Activated T-cell treated with anti-CD3 and anti-CD28 coated beads, Interleukin-2, amount 50 U/mL, for 4 hours (primary cell): ENCODE results near the gene CACNG4. TPM values are rescaled to one million over a fixed set of nuclear protein-coding genes. Genes with fewer than 3 reads are reported as not detected.

Experiments
- ATAC-seq, 2 donors: fragments of 200-7000 bp; cut with Tn5 transposase; one replicate each; pipeline ENCODE4 v1.10.0; 2021
- DNase-seq: peaks from one replicate; pipeline ENCODE4 v3.0.0-alpha.2; 2020
- H3K27me3 Mint-ChIP-seq: one replicate; pipeline ENCODE4 v1.8.0; 2021; ENCODE audit warnings: low read depth, mixed read lengths
- H3K36me3 Mint-ChIP-seq: one replicate; pipeline ENCODE4 v1.8.0; 2022; ENCODE audit warnings: mixed read lengths; ENCODE audit not compliant: insufficient read depth
- H3K4me1 Mint-ChIP-seq: one replicate; pipeline ENCODE4 v1.8.0; 2021; ENCODE audit warnings: low read depth, mixed read lengths
- H3K4me3 Mint-ChIP-seq: one replicate; pipeline ENCODE4 v1.8.0; 2021; ENCODE audit warnings: mild to moderate bottlenecking, moderate library complexity, mixed read lengths
- H3K9me3 Mint-ChIP-seq: one replicate; pipeline ENCODE4 v1.8.0; 2021; ENCODE audit warnings: mixed read lengths
- total RNA-seq, 3 donors: library from RNA; stranded (reverse); gene quantifications; one replicate each; pipeline ENCODE4 v1.2.1, GENCODE V29; 2021

The CACNG4 gene
- total RNA-seq, 3 donors from 2014 or later: 0.05 TPM; not detected in 2

- H3K36me3 Mint-ChIP-seq: no peaks in the 10 kb centered on the region
- peaks cover under 1% of the 10 kb centered on the region for H3K4me1 Mint-ChIP-seq
- ATAC-seq (no peak), DNase-seq (no peak)
- no peak overlapping the region for H3K4me3 Mint-ChIP-seq
- H3K27me3 Mint-ChIP-seq: peaks cover 27% of the 10 kb centered on the region
- no peaks in the 10 kb centered on the region for H3K9me3 Mint-ChIP-seq
Measured at GRCh38 chr17:66950886-66951604, 13.5 kb upstream of the CACNG4 start.

GRCh38 chr17:66951605-66951953, 12.9 kb upstream of the CACNG4 start:
- Mint-ChIP-seq H3K4me3 (no peak overlapping the region), H3K27me3 (peaks cover 21% of the 10 kb centered on the region), H3K9me3 (no peaks in the 10 kb centered on the region), H3K4me1 (no peaks in the 10 kb centered on the region), H3K36me3 (no peaks in the 10 kb centered on the region)
- DNase-seq (no peak), ATAC-seq (no peak)

GRCh38 chr17:66952031-66952524, 12.4 kb upstream of the CACNG4 start:
- Mint-ChIP-seq H3K36me3 (no peaks in the 10 kb centered on the region), H3K27me3 (peaks cover 16% of the 10 kb centered on the region), H3K4me3 (no peak overlapping the region), H3K9me3 (no peaks in the 10 kb centered on the region), H3K4me1 (no peaks in the 10 kb centered on the region)
- no peak for DNase-seq
- ATAC-seq: no peak

DNA sequence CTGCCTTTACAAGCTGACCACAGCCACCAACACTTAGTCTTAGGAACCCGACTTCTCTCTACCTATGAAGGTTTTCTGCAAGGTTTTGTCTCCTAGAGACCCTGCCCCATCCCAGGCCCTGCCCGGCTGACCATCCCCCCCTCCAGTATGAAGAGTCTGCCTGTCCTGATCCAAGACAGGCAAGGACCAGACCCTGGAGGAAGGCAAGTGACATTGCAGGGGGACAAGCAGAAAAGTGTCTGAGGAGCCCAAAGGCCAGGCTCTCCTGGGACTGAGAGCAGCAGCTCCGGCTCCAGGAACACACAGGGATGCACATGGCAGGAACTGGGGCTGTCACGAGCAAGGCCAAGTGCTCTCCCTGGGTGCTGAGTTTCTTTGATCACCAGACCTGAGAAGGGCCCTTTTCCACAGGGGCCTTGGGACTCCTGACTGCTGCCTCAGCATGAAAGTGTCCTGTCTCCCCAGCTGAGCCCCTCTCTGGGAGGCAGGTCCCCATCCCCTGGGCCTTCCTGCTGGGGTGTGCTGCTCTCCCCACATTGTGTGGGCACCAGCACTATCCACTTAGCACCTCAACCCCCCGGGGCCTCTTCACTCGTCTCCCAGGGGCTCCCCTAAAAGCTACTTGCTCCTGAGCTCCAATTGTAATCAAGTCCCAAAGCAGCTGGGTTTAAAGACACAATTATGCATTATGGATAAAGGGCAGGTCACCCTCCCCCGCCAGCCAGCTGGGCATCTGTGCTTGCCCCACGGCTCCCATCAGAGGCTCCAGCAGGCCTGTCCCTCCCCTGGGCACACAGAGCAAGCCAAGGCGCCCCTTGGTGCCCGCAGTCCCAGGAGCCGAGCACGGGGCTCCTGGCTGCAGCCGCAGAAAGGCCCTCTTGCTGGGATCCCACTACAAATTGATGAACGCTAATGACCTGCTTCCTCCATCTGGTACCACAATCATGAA, 11.6 kb upstream of the CACNG4 start:
- DNase-seq (no peak), ATAC-seq (no peak)
- no peaks in the 10 kb centered on the region for H3K36me3 Mint-ChIP-seq
- H3K4me3 Mint-ChIP-seq: no peak overlapping the region
- H3K9me3 Mint-ChIP-seq: no peaks in the 10 kb centered on the region
- H3K4me1 Mint-ChIP-seq: no peaks in the 10 kb centered on the region
- H3K27me3 Mint-ChIP-seq: peaks cover 15% of the 10 kb centered on the region

DNA sequence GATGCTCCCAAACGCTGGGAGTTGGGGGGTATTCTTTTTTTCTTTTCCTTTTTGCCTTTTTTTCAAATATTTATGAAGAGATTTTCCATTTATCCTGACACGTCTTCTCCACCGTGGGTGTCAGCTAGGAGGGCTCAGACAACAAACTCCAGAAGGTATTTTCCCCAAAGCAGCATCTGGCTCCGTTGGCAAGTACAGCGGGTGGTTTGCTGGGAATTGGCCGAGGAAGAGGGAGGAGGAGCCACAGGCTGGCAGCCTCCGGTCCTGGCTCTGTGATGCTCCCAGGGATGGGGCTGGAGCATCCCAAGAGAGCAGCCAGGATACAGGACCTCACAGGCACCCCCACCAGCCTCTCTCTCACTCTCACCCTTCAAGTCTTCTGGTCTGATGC, 10.9 kb upstream of the CACNG4 start:
- H3K36me3 Mint-ChIP-seq: no peaks in the 10 kb centered on the region
- H3K9me3 Mint-ChIP-seq: no peaks in the 10 kb centered on the region
- H3K4me1 Mint-ChIP-seq: no peaks in the 10 kb centered on the region
- ATAC-seq (no peak), DNase-seq (no peak)
- peaks cover 11% of the 10 kb centered on the region for H3K27me3 Mint-ChIP-seq
- no peak overlapping the region for H3K4me3 Mint-ChIP-seq

GRCh38 chr17:66954632-66955031, 9.9 kb upstream of the CACNG4 start:
- peaks cover 7% of the 10 kb centered on the region for H3K27me3 Mint-ChIP-seq
- H3K9me3 Mint-ChIP-seq: no peaks in the 10 kb centered on the region
- ATAC-seq (no peak), DNase-seq (no peak)
- no peaks in the 10 kb centered on the region for H3K36me3 Mint-ChIP-seq
- H3K4me3 Mint-ChIP-seq: no peak overlapping the region
- H3K4me1 Mint-ChIP-seq: no peaks in the 10 kb centered on the region

DNA sequence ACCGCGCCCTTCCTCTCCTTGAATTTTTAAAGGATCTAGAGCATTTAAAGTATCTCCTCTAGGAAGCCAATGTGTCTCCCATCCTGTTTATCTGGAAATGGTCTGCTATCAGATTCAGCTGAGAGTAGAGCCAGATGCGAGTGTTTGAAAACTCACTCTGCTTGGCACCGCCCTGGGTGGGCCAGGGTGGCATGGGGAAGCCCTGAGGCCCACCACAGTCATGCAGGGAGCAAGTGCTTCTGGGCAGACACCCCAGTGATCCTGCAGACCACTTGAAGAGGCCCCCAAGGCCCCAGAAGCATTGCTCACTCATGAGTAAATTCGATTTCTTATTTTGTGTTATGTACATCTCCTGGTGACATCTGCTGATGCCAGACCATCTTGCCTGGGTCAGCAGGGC, 8.7 kb upstream of the CACNG4 start:
- H3K27me3 Mint-ChIP-seq: peaks cover 12% of the 10 kb centered on the region
- H3K36me3 Mint-ChIP-seq: no peaks in the 10 kb centered on the region
- H3K4me3 Mint-ChIP-seq: no peak overlapping the region
- no peaks in the 10 kb centered on the region for H3K4me1 Mint-ChIP-seq
- no peaks in the 10 kb centered on the region for H3K9me3 Mint-ChIP-seq
- DNase-seq (no peak), ATAC-seq (no peak)

- H3K4me3 Mint-ChIP-seq: no peak overlapping the region
- no peaks in the 10 kb centered on the region for H3K9me3 Mint-ChIP-seq
- ATAC-seq (no peak), DNase-seq (no peak)
- no peaks in the 10 kb centered on the region for H3K36me3 Mint-ChIP-seq
- peaks cover 18% of the 10 kb centered on the region for H3K27me3 Mint-ChIP-seq
- H3K4me1 Mint-ChIP-seq: no peaks in the 10 kb centered on the region
Measured at GRCh38 chr17:66956941-66957340, 7.6 kb upstream of the CACNG4 start.

- DNase-seq (no peak), ATAC-seq (no peak)
- H3K36me3 Mint-ChIP-seq: no peaks in the 10 kb centered on the region
- H3K4me3 Mint-ChIP-seq: no peak overlapping the region
- no peaks in the 10 kb centered on the region for H3K4me1 Mint-ChIP-seq
- H3K27me3 Mint-ChIP-seq: peaks cover 22% of the 10 kb centered on the region
- H3K9me3 Mint-ChIP-seq: no peaks in the 10 kb centered on the region
Measured at GRCh38 chr17:66957343-66957742, 7.2 kb upstream of the CACNG4 start.

- Mint-ChIP-seq H3K4me1 (no peaks in the 10 kb centered on the region), H3K27me3 (peaks cover 29% of the 10 kb centered on the region), H3K36me3 (no peaks in the 10 kb centered on the region), H3K9me3 (no peaks in the 10 kb centered on the region), H3K4me3 (no peak overlapping the region)
- ATAC-seq (no peak), DNase-seq (no peak)
Measured at GRCh38 chr17:66957951-66958579, 6.4 kb upstream of the CACNG4 start.

- peaks cover 3% of the 10 kb centered on the region for H3K4me1 Mint-ChIP-seq
- H3K4me3 Mint-ChIP-seq: no peak overlapping the region
- DNase-seq (no peak), ATAC-seq (no peak)
- no peaks in the 10 kb centered on the region for H3K36me3 Mint-ChIP-seq
- H3K9me3 Mint-ChIP-seq: no peaks in the 10 kb centered on the region
- H3K27me3 Mint-ChIP-seq: peaks cover 41% of the 10 kb centered on the region
Measured at GRCh38 chr17:66959641-66960375, 4.7 kb upstream of the CACNG4 start.

DNA sequence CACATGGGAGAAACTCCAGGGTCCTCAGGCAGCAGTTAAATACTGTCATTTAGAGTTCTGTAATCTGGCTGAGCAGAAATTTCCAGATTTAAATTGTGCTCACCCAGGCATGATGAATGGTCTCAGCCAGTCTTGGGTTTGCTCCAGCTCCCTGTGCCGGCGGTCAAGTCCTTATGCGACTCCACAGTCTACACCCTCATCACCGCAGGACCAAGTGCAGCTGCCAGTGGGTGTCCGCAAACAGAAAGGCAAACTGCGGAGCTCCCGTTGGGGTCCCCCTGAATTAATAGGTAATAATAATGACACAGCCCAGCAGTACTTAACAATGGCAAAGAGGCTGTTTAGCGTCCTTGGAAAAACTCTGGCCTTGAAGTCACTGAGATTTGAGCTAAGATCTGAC, 3.9 kb upstream of the CACNG4 start:
- Mint-ChIP-seq H3K4me3 (no peak overlapping the region), H3K9me3 (no peaks in the 10 kb centered on the region), H3K36me3 (no peaks in the 10 kb centered on the region), H3K27me3 (peaks cover 42% of the 10 kb centered on the region), H3K4me1 (peaks cover 5% of the 10 kb centered on the region)
- DNase-seq: no peak
- no peak for ATAC-seq

GRCh38 chr17:66963521-66963908, 992 bp upstream of the CACNG4 start:
- H3K4me1 Mint-ChIP-seq: peaks cover 8% of the 10 kb centered on the region
- H3K27me3 Mint-ChIP-seq: peaks cover 66% of the 10 kb centered on the region
- no peak for ATAC-seq
- no peaks in the 10 kb centered on the region for H3K9me3 Mint-ChIP-seq
- H3K4me3 Mint-ChIP-seq: peak overlapping the region; percentile 72
- no peak for DNase-seq
- no peaks in the 10 kb centered on the region for H3K36me3 Mint-ChIP-seq
